DOHH2 (cell line): ENCODE results near the gene EIF5AL1.

ENCODE experiments used
- CTCF ChIP-seq: fragments of 200-600 bp; sonication (generic); IDR thresholded peaks from one replicate; pipeline ENCODE4 v1.5.1; 2014; ENCODE audit warnings: antibody characterized with exemption, mild to moderate bottlenecking, low read depth, low read length; ENCODE audit not compliant: poor library complexity, severe bottlenecking
- EZH2phosphoT487 ChIP-seq: fragments of 200-600 bp; sonication (generic); IDR thresholded peaks from 2 replicates; pipeline ENCODE4 v1.6.1; 2017; ENCODE audit warnings: borderline replicate concordance, mild to moderate bottlenecking, antibody characterized with exemption, low read length, moderate library complexity, mixed read lengths

GRCh38 chr10:79493806-79494205, 18.5 kb upstream of the EIF5AL1 start:
- no peak for TF ChIP-seq CTCF
- no peak for TF ChIP-seq EZH2phosphoT487
